VCaP (cell line): Measurements from ENCODE around the gene MROH8.

Experiments
- H3K27ac ChIP-seq: fragments of 450-650 bp; 2 replicates; pipeline ENCODE4 v1.5.1; 2017
- TF ChIP-seq, protein P1 (sequence below): fragments of 450-650 bp; conservative IDR thresholded peaks from 2 replicates; pipeline ENCODE4 v1.5.1; 2017; ENCODE audit warnings: mild to moderate bottlenecking, moderate library complexity

The MROH8 gene

DNA sequence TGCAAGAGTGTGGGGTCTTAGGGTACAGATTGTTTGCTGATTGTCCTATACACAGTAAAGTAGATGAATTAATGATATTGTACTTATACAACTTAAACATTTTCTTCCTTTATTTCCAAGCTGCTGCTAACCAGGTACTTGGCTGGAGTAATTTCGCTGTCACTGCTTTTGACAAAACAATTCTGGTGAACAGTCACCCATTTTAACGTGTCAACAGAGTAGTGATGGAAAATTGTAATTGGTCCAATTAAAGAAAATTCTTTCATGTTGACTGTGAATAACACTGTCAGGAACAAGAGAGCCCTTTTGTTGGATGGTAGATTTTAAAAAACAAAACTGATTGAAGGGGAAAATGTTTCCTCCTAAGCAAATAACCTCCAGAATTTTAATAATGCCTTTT is 26.4 kb upstream of the MROH8 start:
- TF ChIP-seq, protein P1, sequence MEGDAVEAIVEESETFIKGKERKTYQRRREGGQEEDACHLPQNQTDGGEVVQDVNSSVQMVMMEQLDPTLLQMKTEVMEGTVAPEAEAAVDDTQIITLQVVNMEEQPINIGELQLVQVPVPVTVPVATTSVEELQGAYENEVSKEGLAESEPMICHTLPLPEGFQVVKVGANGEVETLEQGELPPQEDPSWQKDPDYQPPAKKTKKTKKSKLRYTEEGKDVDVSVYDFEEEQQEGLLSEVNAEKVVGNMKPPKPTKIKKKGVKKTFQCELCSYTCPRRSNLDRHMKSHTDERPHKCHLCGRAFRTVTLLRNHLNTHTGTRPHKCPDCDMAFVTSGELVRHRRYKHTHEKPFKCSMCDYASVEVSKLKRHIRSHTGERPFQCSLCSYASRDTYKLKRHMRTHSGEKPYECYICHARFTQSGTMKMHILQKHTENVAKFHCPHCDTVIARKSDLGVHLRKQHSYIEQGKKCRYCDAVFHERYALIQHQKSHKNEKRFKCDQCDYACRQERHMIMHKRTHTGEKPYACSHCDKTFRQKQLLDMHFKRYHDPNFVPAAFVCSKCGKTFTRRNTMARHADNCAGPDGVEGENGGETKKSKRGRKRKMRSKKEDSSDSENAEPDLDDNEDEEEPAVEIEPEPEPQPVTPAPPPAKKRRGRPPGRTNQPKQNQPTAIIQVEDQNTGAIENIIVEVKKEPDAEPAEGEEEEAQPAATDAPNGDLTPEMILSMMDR = no peak
- H3K27ac ChIP-seq = no peak overlapping the region

DNA sequence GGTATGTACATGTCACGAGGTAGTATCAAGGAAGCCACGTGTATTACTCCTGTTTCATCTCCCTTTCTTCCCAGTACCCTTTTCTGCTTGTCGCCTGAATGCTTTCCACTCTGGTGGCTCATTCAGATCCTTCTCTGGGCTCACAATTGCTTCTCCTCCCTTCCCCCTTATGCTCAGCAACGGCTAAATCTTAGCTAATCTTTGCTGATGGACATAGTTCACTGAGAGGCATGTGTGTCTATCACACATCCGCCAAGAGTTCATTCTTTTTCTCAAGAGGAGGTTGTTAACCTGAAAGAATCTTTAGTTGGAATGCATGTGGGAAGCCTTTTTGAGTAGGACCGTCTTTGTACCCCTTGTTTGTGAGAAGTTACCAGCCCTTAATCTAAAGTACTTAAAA is 25.8 kb upstream of the MROH8 start:
- H3K27ac ChIP-seq = no peak overlapping the region
- TF ChIP-seq, protein P1 = no peak

DNA sequence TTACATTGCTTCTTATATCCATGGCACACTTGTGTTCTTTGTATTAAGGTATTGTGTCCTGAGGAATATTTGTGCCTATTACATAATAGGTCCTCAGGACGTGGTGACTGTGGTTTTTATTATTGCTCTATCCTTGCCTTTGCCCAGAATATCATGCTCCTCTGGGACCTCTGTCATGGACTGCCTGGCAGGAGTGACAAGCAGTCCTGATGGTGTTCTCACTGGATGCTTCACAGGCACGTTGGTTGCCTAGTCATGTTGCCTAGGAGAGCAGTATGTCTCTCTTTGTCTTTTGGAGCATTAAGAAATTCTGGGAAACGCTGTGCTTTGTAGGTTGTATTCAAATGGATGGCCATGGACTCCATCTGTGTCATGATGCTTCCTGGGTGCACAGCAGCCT is 24.7 kb upstream of the MROH8 start:
- H3K27ac ChIP-seq = no peak overlapping the region
- TF ChIP-seq, protein P1 = no peak

DNA sequence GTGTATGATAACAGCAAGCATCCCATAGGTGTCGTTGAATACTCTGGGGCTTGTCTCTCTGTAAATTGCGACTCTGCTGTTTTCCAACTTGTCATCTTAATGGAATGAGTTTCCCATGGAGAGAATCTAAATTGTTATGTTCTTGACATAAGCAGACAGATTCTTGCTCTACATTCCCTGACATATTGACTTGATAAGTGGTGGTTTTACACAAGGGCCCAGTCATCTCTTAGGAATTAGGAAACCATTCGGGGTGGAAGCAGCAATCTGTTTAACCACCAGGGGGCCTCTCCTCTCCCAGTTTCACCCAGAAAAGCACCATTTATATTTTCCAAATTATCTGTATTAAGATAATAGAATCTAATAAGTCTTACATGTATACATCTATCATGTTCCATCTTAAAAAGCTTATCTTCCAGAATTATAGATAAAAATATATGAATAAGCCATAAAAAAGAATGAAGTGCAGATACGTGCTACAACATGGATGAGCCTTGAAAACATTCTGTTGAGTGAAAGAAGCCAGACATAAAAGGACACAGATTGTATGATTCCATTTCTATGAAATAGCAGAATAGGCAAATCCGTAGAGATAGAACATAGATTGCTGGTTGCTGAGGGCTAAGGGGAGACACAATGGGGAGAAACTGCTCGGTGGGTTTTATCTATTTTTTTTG is 23.1 kb upstream of the MROH8 start:
- H3K27ac ChIP-seq = no peak overlapping the region
- TF ChIP-seq, protein P1 = peak; percentile 94

DNA sequence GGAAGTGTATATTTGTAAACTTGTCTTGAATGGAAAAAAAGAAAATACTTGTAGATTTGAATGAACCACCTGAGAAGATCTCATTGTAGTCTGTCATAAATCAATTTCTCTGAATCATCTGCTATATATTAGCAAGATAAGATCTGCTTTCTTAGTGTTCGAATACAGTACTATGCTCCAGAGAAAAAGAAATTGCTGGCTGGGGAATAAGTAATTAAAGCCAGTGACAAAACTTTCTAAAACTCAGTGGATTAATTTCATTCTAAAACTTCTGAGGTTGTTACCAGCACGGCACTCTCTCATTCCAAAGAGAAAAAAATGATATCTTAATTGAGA is 22.4 kb upstream of the MROH8 start:
- TF ChIP-seq, protein P1 = no peak
- H3K27ac ChIP-seq = no peak overlapping the region

DNA sequence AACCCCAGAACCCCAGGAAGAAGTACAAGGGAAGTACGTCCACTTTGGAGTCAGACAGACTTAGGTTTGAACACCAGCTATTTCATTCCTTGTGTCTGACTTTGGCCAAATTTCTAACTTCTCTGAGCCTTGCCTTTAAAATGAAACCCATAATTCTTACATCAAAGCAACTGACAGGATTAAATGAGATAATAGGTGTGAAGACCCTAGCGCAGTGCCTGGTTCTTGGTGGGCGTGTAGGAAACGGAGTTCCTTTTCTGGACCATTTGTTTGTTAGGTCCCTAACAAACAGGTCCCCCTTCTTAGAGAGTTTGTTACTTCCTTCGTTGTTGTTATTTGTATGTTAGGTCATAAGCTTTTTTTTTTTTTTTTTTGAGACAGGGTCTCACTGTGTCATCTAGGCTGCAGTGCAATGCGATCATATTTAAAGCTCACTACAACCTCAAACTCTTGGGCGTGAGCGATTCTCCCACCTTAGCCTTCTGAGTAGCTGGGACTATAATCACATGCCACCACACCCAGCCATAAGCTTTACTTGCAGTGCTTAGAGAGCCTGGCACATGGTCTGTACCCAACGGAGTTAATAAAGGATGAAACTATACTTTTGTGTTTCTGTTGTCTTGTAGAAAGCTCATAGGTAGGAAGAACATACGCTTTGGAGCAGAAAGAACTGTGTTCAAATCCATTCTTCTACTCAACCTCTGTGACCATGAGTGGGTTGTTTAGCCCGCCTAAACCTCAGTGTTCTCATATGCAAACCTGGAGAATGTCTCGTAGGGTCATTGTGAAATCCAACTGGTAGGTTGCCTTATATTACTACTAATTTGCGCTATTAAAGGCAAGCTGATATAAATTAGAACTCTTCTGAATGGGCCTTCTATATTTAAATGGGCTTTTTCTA is 21.8 kb upstream of the MROH8 start:
- no peak overlapping the region for H3K27ac ChIP-seq
- TF ChIP-seq, protein P1 = no peak

DNA sequence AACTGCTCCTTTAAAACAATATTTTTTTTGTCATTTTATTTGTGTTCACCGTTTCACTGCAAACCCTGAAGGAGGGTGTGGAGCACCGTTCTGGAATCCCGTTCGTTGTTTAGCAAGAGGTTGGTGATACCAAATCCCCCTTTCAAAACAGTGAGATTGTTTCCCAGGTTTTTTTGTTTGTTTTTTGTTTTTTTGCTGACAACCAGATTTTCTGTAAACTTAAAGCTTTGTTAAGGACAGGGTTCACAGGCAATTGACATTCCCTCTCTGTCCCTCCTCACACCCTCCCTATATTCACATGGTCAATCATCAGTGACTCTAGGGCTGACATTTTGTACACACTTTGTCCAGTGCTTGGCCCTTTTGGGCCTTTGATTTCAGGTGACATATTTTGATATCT is 21.0 kb upstream of the MROH8 start:
- TF ChIP-seq, protein P1 = no peak
- H3K27ac ChIP-seq = no peak overlapping the region
